SIG-M5 (cell line): ENCODE measurements around the gene NCSTN.

Experiments
- DNase-seq: peaks from one replicate; lab custom pipeline; 2025; lab: John Stamatoyannopoulos, UW

The NCSTN gene

GRCh38 chr1:160406131-160406968 lies 63.2 kb downstream of the NCSTN start:
- no peak for DNase-seq

DNA sequence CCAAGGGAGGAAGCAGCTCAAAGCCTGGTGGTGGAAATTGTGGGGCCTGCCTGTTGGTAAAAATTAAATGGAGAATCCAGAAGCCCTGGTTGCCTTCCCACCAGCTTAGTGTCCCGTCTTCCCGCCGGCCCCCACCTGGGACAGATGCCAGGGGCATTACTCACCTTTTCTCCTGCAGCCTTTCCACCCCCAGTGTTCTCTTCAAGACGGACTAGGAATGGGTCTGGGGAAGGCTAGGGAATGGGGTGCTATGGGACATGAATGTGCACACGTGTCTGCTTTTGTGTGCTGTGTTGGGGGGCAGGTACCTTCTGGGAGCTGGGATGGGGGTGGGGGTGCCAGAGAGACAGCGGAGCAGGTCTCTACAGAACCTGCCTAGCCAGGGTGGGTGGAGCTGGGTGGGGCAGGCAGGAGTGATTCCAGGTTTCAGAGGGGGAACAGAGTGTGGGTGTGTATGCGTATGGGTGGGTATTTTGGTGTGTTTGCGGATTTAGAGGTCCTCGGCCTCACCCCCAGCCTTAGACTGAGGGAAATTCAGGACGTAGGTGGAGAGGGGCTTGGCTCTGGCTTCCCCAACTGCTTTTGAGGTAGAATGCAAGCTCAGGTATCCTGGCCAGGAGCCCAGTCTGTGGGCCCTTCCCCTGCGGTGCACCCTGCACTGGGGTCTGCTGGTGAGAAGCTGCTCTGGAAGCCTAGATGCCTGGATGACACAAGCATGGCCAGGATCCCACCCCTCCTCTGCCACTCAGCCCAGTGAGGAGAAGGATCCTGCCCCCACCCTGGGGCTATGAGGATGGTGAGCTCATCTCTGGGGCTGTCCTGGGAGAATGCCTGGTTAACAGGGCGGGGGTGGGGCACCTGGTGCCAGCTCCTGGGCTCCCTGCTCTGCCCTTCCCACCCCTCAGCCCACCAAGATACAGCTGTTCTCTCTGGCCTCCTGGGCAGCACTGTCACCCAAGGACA lies 64.9 kb downstream of the NCSTN start:
- no peak for DNase-seq
